HG03354 (cell line): Measurements from ENCODE around the gene HRH1.
"Not testable (repeated sequence)": the region's sequence is repeated elsewhere in the genome, so short reads cannot be mapped to it uniquely, and the experiment has no call there.

Source experiments
- ATAC-seq: cut with Tn5 transposase; IDR thresholded peaks from one replicate; pipeline ENCODE4 v1.9.1; 2021; ENCODE audit warnings: mild to moderate bottlenecking; ENCODE audit not compliant: unreplicated experiment, poor library complexity, severe bottlenecking

HRH1 gene

DNA sequence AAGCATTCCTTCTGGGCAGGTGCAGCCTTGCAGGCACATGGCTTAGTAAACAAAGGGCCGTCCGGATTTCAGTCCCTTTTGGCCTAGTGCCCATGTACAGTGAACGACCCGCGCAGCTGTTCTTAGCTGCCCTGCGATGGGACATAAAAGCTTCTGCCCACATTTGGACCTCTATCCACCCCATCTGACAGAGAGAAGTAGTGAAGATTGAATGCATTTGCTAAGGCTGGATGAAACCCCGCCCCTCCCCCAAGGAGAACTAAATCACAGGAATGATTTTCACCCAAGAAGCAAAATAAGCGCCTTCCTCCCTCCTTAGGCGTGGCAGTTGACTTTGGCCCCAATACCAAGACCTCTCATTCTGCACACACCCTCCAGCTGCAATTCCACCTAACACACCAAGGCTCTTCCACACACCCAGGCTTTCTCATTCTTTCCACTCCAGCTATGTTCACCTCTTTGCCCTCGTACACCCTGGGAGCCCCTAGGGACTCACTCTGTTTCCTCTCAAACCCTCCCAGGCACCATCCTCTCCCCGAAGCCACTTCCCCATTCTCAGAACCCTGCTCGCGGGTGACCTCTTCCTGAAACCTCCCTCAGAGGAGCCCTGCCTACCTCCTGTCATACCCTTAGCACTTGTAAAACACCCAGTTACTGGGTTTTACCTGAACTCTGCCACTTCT is 14.1 kb upstream of the HRH1 start:
- ATAC-seq: peak; percentile 97

DNA sequence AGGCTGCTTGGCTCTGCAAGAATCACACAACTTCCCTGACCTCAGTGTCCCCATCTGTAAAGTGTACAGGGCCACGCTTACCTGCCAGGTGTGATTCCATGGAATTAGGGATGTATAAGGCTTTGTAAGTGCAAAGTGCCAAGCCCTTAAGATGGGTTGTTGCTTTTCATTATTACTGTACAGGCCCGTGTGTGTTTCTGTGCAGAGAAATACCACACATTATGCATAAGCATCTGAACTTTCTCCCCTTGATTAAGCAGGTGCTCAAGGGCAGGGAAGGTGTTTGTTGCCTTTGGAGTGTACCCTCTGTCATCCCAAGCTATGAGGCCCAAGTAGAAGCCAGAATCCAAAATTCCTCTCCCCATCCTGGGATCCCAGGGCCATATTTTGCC is 13.6 kb upstream of the HRH1 start:
- peak; percentile 35 for ATAC-seq

DNA sequence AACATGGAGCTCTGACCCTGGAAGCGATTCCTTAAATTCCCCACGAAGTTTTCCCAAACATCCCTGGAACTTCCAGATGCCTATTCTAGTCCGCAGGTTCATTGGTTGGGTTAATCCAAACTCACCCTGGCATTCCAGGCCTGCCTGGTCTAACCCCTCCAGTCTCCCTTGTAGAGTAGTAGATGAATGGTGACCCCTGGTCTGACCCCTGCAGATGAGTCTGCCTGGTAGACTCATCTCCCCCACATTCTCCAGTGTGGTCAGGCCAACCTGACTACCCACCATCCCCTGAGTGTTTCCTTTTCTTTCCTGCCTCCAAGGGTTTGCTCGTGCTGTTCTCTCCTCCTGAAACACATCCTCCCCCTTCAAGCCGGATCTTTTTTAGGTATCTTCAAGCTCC is 10.8 kb upstream of the HRH1 start:
- ATAC-seq: no peak

DNA sequence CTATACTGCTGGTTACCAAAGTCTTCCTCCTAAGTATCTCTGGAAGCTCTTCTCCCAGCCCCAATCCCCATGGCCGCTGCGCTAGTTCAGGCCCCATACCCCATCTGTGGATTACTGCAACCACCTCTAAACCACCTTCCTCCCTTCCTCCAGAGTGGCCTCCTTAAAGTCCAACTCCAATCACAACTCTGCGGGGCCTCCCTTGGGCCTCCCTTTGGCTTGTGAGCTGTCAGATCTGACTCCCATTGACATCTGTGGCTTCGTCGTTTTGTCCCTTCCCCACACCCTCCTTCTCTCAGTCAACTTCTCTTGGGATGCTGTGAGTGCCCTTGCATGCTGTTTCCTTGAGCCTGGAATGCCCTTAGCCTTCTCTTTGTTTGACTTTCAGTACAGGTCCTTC is 9.3 kb upstream of the HRH1 start:
- no peak for ATAC-seq

DNA sequence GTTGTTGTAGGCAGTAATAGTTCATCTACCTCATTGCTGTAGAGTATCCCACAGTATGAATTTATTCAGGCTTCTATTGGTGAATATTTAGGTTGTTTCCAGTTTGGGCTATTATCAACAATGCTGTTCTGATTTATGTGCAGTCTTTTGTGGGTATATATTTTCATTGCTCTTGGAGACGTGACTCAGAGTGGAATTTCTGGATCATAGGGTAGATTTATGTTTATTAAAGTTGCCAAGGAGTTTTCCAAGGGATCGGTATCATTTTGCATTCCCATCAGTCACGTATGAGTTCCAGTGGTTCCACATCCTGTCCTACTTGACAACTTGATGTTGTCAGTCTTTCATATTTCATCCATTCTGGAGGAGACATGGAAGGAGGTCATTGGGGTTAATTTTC is 8.4 kb upstream of the HRH1 start:
- no peak for ATAC-seq

DNA sequence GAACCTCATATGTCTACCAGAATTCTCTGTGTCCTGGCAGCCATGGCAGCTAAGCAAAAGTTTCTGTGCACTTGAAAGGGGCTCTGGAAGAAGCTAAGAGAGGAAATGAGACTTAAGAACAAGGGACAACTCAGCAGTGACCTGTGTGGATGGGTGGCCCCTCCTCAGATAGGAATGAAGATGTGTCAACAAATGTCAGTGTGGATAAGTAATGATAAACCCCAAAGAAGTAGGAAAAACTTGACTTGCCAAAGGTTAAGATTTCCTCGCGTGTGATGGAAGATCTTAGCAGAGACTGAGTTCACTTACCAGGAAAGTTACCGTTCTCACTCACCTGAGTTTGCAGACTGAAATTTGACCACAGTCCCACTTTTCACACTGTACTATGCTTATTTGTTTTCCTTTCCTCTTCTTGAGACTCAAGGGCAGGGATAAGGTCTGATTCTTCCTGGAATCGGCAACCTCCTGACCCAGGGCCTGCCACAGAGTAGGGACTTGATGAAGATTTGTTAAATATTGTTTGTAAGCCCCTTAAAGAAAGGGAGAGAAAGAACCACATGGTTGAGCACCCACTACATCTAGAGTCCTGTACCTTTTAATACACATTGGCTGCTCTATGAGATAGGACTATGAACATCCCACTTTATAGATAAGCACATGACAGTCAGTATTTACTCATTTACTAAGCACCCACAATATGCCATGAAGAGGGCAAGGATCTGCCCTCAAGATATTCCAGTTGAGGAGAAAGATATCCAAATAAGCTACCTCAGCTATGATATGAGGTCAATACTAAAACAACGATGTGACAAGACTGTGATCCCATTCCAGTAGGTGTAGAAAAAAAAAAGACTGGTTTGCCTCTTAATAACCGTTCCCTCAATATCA is 7.3 kb upstream of the HRH1 start:
- ATAC-seq: no peak

DNA sequence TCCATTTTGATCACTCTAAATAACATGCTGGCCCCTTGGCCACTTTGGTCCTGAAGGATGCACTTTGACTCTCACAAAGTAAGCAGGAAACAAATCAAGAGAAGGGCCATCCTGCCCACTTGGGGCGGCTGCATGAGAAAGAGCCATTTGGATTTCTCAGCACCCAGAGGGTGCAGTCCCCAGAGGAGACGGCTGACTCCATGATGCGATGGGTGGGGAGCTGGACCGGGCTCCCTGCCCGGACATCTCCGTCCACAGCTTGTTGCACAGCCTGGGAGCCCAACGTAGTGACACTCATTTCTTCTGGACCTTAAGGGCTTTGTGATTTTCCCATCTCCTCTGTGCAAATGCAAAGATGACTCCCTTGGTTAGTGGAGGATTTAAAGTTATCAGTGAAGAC is 4.0 kb upstream of the HRH1 start:
- no peak for ATAC-seq

DNA sequence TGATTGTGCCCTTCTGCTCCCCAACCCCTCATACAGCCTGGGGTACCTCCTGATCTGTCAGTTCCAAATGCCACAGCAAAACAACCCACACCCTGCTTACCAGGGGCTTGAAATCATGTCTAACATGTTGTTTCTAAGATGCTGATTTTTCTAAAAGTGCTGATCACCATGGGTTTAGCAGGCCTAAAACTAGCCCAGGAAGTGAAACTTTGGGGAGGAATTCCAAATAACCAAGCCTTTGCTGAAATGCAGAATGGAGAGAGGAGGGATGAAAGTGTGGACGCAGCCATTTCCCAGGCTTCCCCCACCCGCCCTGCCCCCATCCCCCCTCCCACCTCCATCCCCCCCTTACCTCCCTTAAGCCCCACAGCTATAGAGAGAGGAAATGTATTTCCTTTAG is 2.0 kb upstream of the HRH1 start:
- ATAC-seq: no peak

DNA sequence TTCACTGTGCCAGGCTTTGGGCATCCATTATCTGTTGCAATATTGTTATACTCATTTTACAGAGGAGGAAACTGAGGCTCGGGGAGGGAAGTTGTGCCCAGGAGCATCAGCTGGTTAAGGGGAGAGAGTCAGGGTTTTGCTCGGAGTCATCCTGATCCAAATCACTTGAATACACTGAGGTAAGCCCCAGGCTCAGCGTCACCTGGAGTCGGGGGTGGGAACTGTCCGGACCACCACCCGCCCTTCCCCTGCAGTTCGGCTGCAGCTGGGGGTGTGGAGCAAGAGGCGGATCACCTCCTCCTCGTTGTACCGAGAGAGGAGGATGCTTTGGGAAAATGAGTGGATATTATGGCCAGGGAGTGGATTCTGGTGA is 646 bp downstream of the HRH1 start:
- no peak for ATAC-seq

DNA sequence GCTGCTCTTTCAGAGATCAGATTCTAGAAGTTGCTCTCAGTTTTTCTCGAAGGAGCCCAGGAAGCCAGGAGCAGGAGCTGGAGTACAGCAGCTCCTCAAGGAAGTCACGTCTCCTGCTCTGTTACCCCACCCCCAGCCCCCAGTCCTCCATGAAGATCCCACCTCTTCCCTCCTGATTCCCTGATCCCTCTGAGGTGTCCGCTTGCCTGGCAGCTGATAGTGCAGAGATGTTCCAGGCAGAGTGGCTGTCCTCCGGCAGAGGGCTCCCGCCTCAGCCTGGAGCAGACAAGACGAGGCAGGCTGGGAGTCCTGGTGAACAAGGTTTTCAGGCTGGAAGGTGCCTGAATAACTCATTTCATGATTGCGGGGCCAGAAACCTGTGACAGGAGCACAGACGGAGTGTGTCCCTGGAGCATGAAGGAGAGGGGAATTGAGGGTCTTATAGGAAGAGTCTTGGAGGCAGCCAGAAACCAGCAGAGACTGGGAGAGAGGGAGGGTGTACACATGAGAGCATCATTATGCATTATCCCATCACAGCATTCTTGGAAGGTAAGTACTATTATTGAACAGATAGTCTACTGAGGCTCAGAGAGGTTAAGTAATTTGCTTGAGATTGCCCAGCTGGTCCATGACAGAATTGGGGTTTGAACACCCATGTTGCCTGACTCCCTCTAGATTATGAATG is 1.2 kb downstream of the HRH1 start:
- ATAC-seq: no peak

DNA sequence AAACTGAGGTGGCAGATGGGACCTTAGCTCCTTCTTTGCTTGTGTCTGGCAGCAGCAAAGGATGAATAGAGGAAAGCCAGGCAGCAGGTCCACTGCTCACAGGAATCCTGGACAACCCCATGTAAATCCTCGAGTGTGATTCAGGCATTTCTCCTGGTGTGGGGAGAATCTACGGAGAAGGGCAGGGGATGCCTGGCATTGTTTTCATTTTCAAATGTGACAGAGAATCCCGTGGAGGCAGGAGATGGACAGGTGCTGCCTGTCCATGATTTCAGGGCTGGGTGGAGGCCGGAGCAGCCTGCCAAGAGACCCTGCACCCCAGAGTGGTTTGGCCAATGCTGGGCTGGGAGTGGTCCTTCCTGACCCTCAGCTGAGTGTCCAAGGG is 1.7 kb downstream of the HRH1 start:
- ATAC-seq: no peak

DNA sequence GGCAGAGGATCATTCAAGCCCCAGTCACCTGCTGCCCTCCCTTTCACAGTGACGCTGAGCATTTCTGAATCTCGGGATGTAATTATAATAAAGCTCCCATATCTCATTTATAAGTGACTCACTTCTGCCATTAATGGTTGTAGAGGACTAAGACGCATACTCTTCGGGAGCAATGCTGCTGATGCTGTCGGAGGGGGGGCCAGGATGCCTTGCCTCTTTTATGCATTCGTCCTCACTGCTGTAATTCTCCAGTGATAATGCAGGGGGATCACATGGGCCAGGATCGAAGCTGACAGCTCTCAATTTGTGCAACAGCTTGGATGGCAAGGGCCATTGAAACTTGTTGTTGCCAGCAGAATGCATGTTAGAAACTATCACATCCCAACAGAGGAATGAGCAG is 3.1 kb downstream of the HRH1 start:
- ATAC-seq: no peak

DNA sequence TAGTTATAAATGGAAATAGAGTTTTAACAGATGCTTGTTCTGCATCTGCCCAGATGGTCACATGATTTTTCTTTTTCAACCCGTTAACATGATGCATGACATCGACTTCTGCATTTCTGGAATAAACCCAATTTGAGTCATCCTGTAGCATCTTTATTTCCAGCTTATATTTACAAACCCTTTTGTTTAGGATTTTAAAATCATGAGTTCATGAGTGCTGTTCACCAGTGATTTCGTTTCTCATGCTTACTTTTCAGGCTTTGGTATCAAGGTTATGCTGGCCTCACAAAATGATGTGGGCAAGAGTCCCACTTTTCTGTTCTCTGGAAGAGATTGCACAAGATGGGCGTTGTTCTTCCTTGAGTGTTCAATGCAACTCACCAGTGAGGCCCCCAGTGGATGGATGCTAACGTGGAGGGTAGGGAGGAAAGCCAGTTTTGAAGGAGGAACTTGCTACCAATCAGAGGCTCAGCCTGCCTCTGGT is 5.2 kb downstream of the HRH1 start:
- no peak for ATAC-seq

DNA sequence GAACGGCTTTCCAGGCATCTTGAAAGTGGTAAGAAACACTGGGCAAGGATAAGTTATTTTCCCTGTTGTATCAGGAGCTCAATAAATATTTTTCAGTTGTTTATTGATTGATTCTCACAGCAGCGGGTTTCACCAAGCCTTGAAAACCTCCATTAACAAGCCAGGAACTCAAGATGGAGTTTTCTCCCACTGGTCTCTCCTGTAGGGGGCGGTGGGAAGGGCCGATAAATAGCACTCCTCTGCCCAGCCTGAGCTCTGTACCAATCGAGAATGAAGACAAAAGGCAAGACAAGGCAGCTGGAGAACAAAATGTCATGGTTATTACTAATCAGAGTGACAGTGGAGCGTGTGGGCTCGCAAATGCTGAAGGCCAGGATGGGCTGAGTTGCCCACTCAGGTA is 7.4 kb downstream of the HRH1 start:
- no peak for ATAC-seq

DNA sequence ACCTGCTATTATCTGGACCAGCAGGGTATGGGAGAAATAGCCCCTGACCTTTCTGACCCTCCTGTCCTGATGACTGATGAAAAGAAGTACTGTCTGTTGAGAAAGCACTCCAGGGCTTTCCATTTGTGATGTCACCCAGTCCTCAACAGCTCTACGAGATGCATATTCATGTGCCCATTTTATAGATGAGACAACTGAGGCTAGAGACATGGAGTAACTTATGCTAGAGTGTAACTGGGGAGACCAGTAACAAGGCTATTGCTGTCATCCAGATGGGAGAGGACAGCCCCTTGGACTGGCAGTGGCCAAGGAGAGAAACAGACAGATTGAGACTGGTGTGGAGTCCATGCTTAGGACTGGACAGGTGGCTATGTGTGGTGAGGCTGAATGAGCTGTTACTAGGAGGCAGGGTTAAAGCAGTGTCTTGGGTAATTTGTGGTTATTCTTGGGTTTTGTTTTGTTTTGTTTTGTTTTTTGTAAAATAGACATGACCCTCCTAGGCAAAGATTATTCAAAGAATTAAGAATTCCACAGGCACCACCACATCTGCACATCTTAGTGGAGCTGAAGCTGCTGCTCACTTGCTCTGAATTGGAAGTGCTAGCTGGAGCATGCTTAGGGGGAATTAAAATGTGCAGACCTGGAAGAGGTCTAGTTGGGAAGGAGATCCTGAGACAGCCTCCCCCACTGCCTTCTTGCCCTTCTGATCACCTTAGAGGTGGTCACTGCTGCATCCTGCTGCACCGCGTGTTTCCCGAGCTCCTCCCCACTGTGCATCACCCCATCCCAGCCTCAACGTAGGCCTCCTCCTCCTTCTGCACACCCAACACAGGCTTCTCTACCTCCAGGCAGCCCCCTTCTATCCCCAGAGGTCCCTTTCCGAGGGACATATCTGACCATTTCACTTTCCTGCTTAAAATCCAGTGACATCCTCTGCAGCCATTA is 8.4 kb downstream of the HRH1 start:
- ATAC-seq: no peak

DNA sequence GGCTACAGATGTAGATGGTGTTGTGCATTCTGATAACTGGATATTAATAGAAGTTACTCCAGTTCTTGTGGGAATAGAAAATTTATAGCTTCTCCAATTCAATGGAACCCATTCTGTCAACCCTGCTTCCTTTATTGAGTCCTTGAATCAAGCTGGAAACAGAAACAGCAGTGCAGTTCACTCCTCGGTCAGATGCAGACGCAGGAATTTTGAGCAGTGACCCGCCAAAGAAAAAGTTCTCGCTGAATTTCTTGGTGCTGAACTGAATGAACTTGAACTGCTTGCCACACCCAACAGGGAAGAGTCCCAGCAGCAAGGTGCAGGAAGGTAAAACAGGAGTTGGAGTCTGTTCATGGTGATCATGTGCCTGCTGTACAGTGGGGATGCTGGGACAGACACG is 10.3 kb downstream of the HRH1 start:
- ATAC-seq: no peak

DNA sequence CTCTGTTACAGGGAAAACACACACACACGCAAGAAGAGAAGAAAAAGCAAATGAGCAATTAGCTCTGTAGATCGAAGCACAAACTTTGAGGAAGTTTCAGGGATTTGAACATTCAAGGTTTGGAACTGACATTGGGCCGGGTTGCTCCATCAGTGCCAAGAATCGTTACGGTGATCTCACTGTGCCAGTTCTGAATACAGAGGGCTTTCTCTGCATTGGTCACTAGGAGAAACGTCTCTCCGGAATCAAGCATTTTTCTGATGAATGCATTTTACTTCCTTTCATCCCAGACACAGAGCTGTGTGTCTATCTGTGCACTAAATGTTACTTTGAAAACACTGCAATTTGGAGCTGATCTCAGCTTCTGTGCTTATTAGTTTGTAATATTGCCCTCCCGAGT is 11.2 kb downstream of the HRH1 start:
- no peak for ATAC-seq

DNA sequence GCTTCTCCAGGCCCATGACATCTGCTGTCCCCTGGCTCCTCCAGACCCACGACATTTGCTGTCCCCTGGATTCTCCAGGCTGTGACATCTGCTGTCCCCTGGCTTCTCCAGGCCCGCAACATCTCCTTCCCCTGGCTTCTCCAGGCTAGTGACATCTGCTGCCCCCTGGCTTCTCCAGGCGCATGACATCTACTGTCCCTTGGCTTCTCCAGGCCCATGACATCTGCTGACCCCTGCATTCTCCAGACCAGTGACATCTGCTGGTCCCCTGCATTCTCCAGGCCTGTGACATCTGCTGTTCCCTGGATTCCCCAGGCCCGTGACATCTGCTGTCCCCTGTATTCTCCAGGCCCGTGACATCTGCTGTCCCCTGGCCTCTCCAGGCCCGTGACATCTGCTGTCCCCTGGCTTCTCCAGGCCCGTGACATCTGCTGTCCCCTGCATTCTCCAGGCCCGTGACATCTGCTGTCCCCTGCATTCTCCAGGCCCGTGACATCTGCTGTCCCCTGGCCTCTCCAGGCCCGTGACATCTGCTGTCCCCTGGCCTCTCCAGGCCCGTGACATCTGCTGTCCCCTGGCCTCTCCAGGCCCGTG is 12.6 kb downstream of the HRH1 start:
- ATAC-seq: not testable (repeated sequence)

DNA sequence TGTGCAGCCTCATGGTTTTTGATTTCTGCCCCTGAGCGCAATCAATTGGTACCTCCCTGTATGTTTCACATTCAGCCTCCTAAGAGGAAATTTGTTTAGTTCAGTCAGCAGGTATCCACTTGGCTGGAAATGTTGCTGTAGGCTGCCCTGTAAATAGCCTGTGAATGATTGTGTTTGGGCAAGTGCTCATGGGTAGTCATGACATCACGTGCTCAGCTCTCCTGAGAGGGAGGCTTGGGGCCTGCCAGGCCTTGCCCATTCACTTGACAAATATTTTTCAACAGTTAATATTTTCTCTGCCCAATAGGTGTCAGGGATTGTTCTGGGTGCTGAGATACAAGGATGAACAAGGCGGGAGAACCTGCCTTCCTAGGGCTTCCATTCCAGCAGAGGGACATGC is 13.3 kb downstream of the HRH1 start:
- ATAC-seq: no peak
